ENCODE data around the gene AKT2.

The AKT2 gene

GRCh38 chr19:40263440-40264313 is 21.5 kb downstream of the AKT2 start:
- no peaks in the 10 kb centered on the region for H3K4me1 ChIP-seq (ENCODE audit: control insufficient read depth, insufficient read depth, low read length, unreplicated experiment)
- H2AFZ ChIP-seq (ENCODE audit: low read length, unreplicated experiment), result no peak overlapping the region
- H3K4me3 ChIP-seq (ENCODE audit: low read depth, low read length), result no peak overlapping the region
- H3K36me3 ChIP-seq (ENCODE audit: insufficient read depth, low read length), result 0 out of 2 replicates have a peak, but pooled peaks cover 3% of the 10 kb centered on the region
- H3K27me3 ChIP-seq (ENCODE audit: insufficient read depth, low read length), result no peaks in the 10 kb centered on the region
- H3K27ac ChIP-seq (ENCODE audit: low read depth, low read length), result no peak overlapping the region
- peaks cover 8% of the 10 kb centered on the region for H3K79me2 ChIP-seq (ENCODE audit: control insufficient read depth, insufficient read depth, low read length, unreplicated experiment)

GRCh38 chr19:40262422-40262821 is 22.7 kb downstream of the AKT2 start:
- no peak overlapping the region for H2AFZ ChIP-seq (ENCODE audit: low read length, unreplicated experiment)
- H3K27me3 ChIP-seq (ENCODE audit: insufficient read depth, low read length), result no peaks in the 10 kb centered on the region
- 0 out of 2 replicates have a peak, but pooled peaks cover 3% of the 10 kb centered on the region for H3K36me3 ChIP-seq (ENCODE audit: insufficient read depth, low read length)
- H3K79me2 ChIP-seq (ENCODE audit: control insufficient read depth, insufficient read depth, low read length, unreplicated experiment), result peaks cover 6% of the 10 kb centered on the region
- no peak overlapping the region for H3K4me3 ChIP-seq (ENCODE audit: low read depth, low read length)
- no peak overlapping the region for H3K27ac ChIP-seq (ENCODE audit: low read depth, low read length)
- no peaks in the 10 kb centered on the region for H3K4me1 ChIP-seq (ENCODE audit: control insufficient read depth, insufficient read depth, low read length, unreplicated experiment)

GRCh38 chr19:40261631-40262030 is 23.5 kb downstream of the AKT2 start:
- Histone ChIP-seq H3K27ac (ENCODE audit: low read depth, low read length) (no peak overlapping the region), H3K27me3 (ENCODE audit: insufficient read depth, low read length) (no peaks in the 10 kb centered on the region), H3K36me3 (ENCODE audit: insufficient read depth, low read length) (0 out of 2 replicates have a peak, but pooled peaks cover 3% of the 10 kb centered on the region), H3K4me1 (ENCODE audit: control insufficient read depth, insufficient read depth, low read length, unreplicated experiment) (no peaks in the 10 kb centered on the region), H3K79me2 (ENCODE audit: control insufficient read depth, insufficient read depth, low read length, unreplicated experiment) (peaks cover 6% of the 10 kb centered on the region), H3K4me3 (ENCODE audit: low read depth, low read length) (no peak overlapping the region), H2AFZ (ENCODE audit: low read length, unreplicated experiment) (no peak overlapping the region)

- Histone ChIP-seq H3K36me3 (ENCODE audit: insufficient read depth, low read length) (no peaks in the 10 kb centered on the region), H3K27me3 (ENCODE audit: insufficient read depth, low read length) (no peaks in the 10 kb centered on the region), H3K4me1 (ENCODE audit: control insufficient read depth, insufficient read depth, low read length, unreplicated experiment) (no peaks in the 10 kb centered on the region), H2AFZ (ENCODE audit: low read length, unreplicated experiment) (no peak overlapping the region), H3K27ac (ENCODE audit: low read depth, low read length) (no peak overlapping the region), H3K79me2 (ENCODE audit: control insufficient read depth, insufficient read depth, low read length, unreplicated experiment) (peaks cover 6% of the 10 kb centered on the region), H3K4me3 (ENCODE audit: low read depth, low read length) (no peak overlapping the region)
Observed at GRCh38 chr19:40257096-40257517, 28.0 kb downstream of the AKT2 start.

GRCh38 chr19:40256512-40256911 is 28.6 kb downstream of the AKT2 start:
- Histone ChIP-seq H3K27ac (ENCODE audit: low read depth, low read length) (no peak overlapping the region), H2AFZ (ENCODE audit: low read length, unreplicated experiment) (no peak overlapping the region), H3K4me3 (ENCODE audit: low read depth, low read length) (no peak overlapping the region), H3K4me1 (ENCODE audit: control insufficient read depth, insufficient read depth, low read length, unreplicated experiment) (no peaks in the 10 kb centered on the region), H3K36me3 (ENCODE audit: insufficient read depth, low read length) (no peaks in the 10 kb centered on the region), H3K27me3 (ENCODE audit: insufficient read depth, low read length) (no peaks in the 10 kb centered on the region), H3K79me2 (ENCODE audit: control insufficient read depth, insufficient read depth, low read length, unreplicated experiment) (peaks cover 4% of the 10 kb centered on the region)

- no peak overlapping the region for H3K27ac ChIP-seq (ENCODE audit: low read depth, low read length)
- H2AFZ ChIP-seq (ENCODE audit: low read length, unreplicated experiment), result no peak overlapping the region
- no peaks in the 10 kb centered on the region for H3K4me1 ChIP-seq (ENCODE audit: control insufficient read depth, insufficient read depth, low read length, unreplicated experiment)
- H3K4me3 ChIP-seq (ENCODE audit: low read depth, low read length), result no peak overlapping the region
- H3K36me3 ChIP-seq (ENCODE audit: insufficient read depth, low read length), result no peaks in the 10 kb centered on the region
- H3K27me3 ChIP-seq (ENCODE audit: insufficient read depth, low read length), result no peaks in the 10 kb centered on the region
- peaks cover 3% of the 10 kb centered on the region for H3K79me2 ChIP-seq (ENCODE audit: control insufficient read depth, insufficient read depth, low read length, unreplicated experiment)
Observed at GRCh38 chr19:40255619-40256166, 29.5 kb downstream of the AKT2 start.

GRCh38 chr19:40254714-40255418 is 30.3 kb downstream of the AKT2 start:
- Histone ChIP-seq H3K36me3 (ENCODE audit: insufficient read depth, low read length) (no peaks in the 10 kb centered on the region), H3K4me3 (ENCODE audit: low read depth, low read length) (no peak overlapping the region), H3K79me2 (ENCODE audit: control insufficient read depth, insufficient read depth, low read length, unreplicated experiment) (peaks cover 3% of the 10 kb centered on the region)

GRCh38 chr19:40253611-40254092 is 31.5 kb downstream of the AKT2 start:
- Histone ChIP-seq H3K27ac (ENCODE audit: low read depth, low read length) (no peak overlapping the region), H3K36me3 (ENCODE audit: insufficient read depth, low read length) (no peaks in the 10 kb centered on the region), H3K4me1 (ENCODE audit: control insufficient read depth, insufficient read depth, low read length, unreplicated experiment) (no peaks in the 10 kb centered on the region), H3K27me3 (ENCODE audit: insufficient read depth, low read length) (no peaks in the 10 kb centered on the region), H2AFZ (ENCODE audit: low read length, unreplicated experiment) (no peak overlapping the region), H3K79me2 (ENCODE audit: control insufficient read depth, insufficient read depth, low read length, unreplicated experiment) (peaks cover 3% of the 10 kb centered on the region), H3K4me3 (ENCODE audit: low read depth, low read length) (no peak overlapping the region)

More at GRCh38 chr19:40254714-40255418, 30.3 kb downstream of the AKT2 start:
- Histone ChIP-seq H2AFZ (ENCODE audit: low read length, unreplicated experiment) (no peak overlapping the region), H3K4me1 (ENCODE audit: control insufficient read depth, insufficient read depth, low read length, unreplicated experiment) (no peaks in the 10 kb centered on the region), H3K27me3 (ENCODE audit: insufficient read depth, low read length) (no peaks in the 10 kb centered on the region), H3K27ac (ENCODE audit: low read depth, low read length) (no peak overlapping the region)

GRCh38 chr19:40252395-40252794 is 32.8 kb downstream of the AKT2 start:
- H2AFZ ChIP-seq (ENCODE audit: low read length, unreplicated experiment), result no peak overlapping the region
- H3K4me1 ChIP-seq (ENCODE audit: control insufficient read depth, insufficient read depth, low read length, unreplicated experiment), result no peaks in the 10 kb centered on the region
- no peaks in the 10 kb centered on the region for H3K79me2 ChIP-seq (ENCODE audit: control insufficient read depth, insufficient read depth, low read length, unreplicated experiment)
- no peak overlapping the region for H3K4me3 ChIP-seq (ENCODE audit: low read depth, low read length)
- no peaks in the 10 kb centered on the region for H3K36me3 ChIP-seq (ENCODE audit: insufficient read depth, low read length)
- H3K27ac ChIP-seq (ENCODE audit: low read depth, low read length), result no peak overlapping the region
- no peaks in the 10 kb centered on the region for H3K27me3 ChIP-seq (ENCODE audit: insufficient read depth, low read length)

- Histone ChIP-seq H3K27ac (ENCODE audit: low read depth, low read length) (no peak overlapping the region), H3K36me3 (ENCODE audit: insufficient read depth, low read length) (no peaks in the 10 kb centered on the region), H2AFZ (ENCODE audit: low read length, unreplicated experiment) (no peak overlapping the region), H3K27me3 (ENCODE audit: insufficient read depth, low read length) (no peaks in the 10 kb centered on the region), H3K4me1 (ENCODE audit: control insufficient read depth, insufficient read depth, low read length, unreplicated experiment) (no peaks in the 10 kb centered on the region), H3K79me2 (ENCODE audit: control insufficient read depth, insufficient read depth, low read length, unreplicated experiment) (no peaks in the 10 kb centered on the region), H3K4me3 (ENCODE audit: low read depth, low read length) (no peak overlapping the region)
Observed at GRCh38 chr19:40251991-40252390, 33.2 kb downstream of the AKT2 start.
